Trophoblast cell (in vitro differentiated cells and primary cell): ENCODE data around the gene TMEM209.
A peak's percentile ranks its signal among the peaks of the same experiment; 100 is the strongest.

Source experiments
- DNase-seq, 2 donors: peaks; one replicate each; pipeline ENCODE4 v3.0.0-alpha.2; 2016
- H2AFZ ChIP-seq: 2 replicates; pipeline ENCODE4 v1.6.1; 2013; ENCODE audit warnings: low read length, moderate library complexity, mild to moderate bottlenecking; ENCODE audit not compliant: insufficient read depth, poor library complexity
- H2AK5ac ChIP-seq: 2 replicates; pipeline ENCODE4 v1.6.1; 2013; ENCODE audit warnings: mild to moderate bottlenecking, low read length
- H2BK120ac ChIP-seq: 2 replicates; pipeline ENCODE4 v1.6.1; 2013; ENCODE audit warnings: low read length, mild to moderate bottlenecking, moderate library complexity; ENCODE audit not compliant: insufficient read depth, poor library complexity
- H2BK12ac ChIP-seq: 2 replicates; pipeline ENCODE4 v1.6.1; 2013; ENCODE audit warnings: mild to moderate bottlenecking, low read length, moderate library complexity
- H2BK5ac ChIP-seq: 2 replicates; pipeline ENCODE4 v1.6.1; 2013; ENCODE audit warnings: low read length, low read depth, moderate library complexity, mild to moderate bottlenecking; ENCODE audit not compliant: poor library complexity
- H3K14ac ChIP-seq: 2 replicates; pipeline ENCODE4 v1.6.1; 2013; ENCODE audit warnings: mild to moderate bottlenecking, low read length
- H3K18ac ChIP-seq: 2 replicates; pipeline ENCODE4 v1.6.1; 2013; ENCODE audit warnings: mild to moderate bottlenecking, low read length
- H3K23ac ChIP-seq: 2 replicates; pipeline ENCODE4 v1.6.1; 2013; ENCODE audit warnings: low read length
- H3K27ac ChIP-seq: 2 replicates; pipeline ENCODE4 v1.5.1; 2013; ENCODE audit warnings: low read depth, mild to moderate bottlenecking, inconsistent platforms, low read length, moderate library complexity
- H3K27me3 ChIP-seq: 2 replicates; pipeline ENCODE4 v1.6.1; 2013; ENCODE audit warnings: inconsistent platforms, mild to moderate bottlenecking, low read length, moderate library complexity; ENCODE audit not compliant: insufficient read depth
- H3K36me3 ChIP-seq, 2 experiments: 1 replicate in 1 of 2; 2 replicates in 1 of 2; pipeline ENCODE4 v1.6.1; 2013; ENCODE audit warnings: low read length in 2 of 2, mild to moderate bottlenecking in 2 of 2, moderate library complexity in 1 of 2; ENCODE audit not compliant: insufficient read depth in 2 of 2, control insufficient read depth in 1 of 2
- H3K4ac ChIP-seq: 2 replicates; pipeline ENCODE4 v1.6.1; 2013; ENCODE audit warnings: low read depth, mild to moderate bottlenecking, low read length, moderate library complexity
- H3K4me1 ChIP-seq, 2 experiments: 1 replicate in 1 of 2; 2 replicates in 1 of 2; pipeline ENCODE4 v1.6.1; 2013; ENCODE audit warnings: low read length in 2 of 2, mild to moderate bottlenecking in 2 of 2, moderate library complexity in 1 of 2; ENCODE audit not compliant: insufficient read depth in 2 of 2, control insufficient read depth in 1 of 2
- H3K4me2 ChIP-seq: 2 replicates; pipeline ENCODE4 v1.6.1; 2013; ENCODE audit warnings: inconsistent platforms, mild to moderate bottlenecking, low read length, moderate library complexity
- H3K4me3 ChIP-seq: 2 replicates; pipeline ENCODE4 v1.5.1; 2013; ENCODE audit warnings: mild to moderate bottlenecking, low read depth, low read length, inconsistent platforms
- H3K79me1 ChIP-seq: one replicate; pipeline ENCODE4 v1.6.1; 2013; ENCODE audit warnings: low read length
- H3K79me2 ChIP-seq: 2 replicates; pipeline ENCODE4 v1.6.1; 2013; ENCODE audit warnings: low read length, mild to moderate bottlenecking; ENCODE audit not compliant: control insufficient read depth, insufficient read depth, poor library complexity
- H3K9ac ChIP-seq: 2 replicates; pipeline ENCODE4 v1.6.1; 2013; ENCODE audit warnings: mild to moderate bottlenecking, low read length
- H3K9me3 ChIP-seq: 2 replicates; pipeline ENCODE4 v1.6.1; 2013; ENCODE audit warnings: low read depth, mild to moderate bottlenecking, control low read depth, inconsistent platforms, low read length; ENCODE audit not compliant: insufficient read depth
- H4K12ac ChIP-seq: 2 replicates; pipeline ENCODE4 v1.6.1; 2013; ENCODE audit warnings: low read depth, mild to moderate bottlenecking, low read length, moderate library complexity
- H4K8ac ChIP-seq: 2 replicates; pipeline ENCODE4 v1.6.1; 2013; ENCODE audit warnings: low read depth, mild to moderate bottlenecking, low read length, moderate library complexity
- H4K91ac ChIP-seq: one replicate; pipeline ENCODE4 v1.6.1; 2013; ENCODE audit warnings: low read depth, mild to moderate bottlenecking, low read length, moderate library complexity
- WGBS: extraction: QIAGEN DNeasy Blood & Tissue Kit; methylation state at CpG from one replicate; pipeline ENCODE4 v1.1.7; 2013; ENCODE audit warnings: missing lambda C conversion rate; ENCODE audit not compliant: insufficient read length, insufficient coverage; ENCODE audit errors: extremely low coverage; 5-methylcytosine and 5-hydroxymethylcytosine counted together

TMEM209 gene

GRCh38 chr7:130144312-130145171, 60.7 kb downstream of the TMEM209 start:
- Histone ChIP-seq H3K18ac (no peak overlapping the region), H2BK5ac (no peak overlapping the region), H3K27me3 (no peaks in the 10 kb centered on the region), H3K4me3 (no peak overlapping the region), H3K9ac (no peak overlapping the region), H4K91ac (no peak overlapping the region), H3K79me2 (peaks cover 2% of the 10 kb centered on the region), H3K4me2 (no peak overlapping the region), H3K27ac (no peak overlapping the region), H3K36me3 (peaks cover 3 to 5% of the 10 kb centered on the region in 2 experiments), H2BK120ac (no peak overlapping the region), H3K9me3 (no peaks in the 10 kb centered on the region), H2AFZ (no peak overlapping the region), H2BK12ac (no peak overlapping the region), H3K23ac (no peak overlapping the region), H4K12ac (no peak overlapping the region), H4K8ac (no peak overlapping the region), H3K4ac (no peak overlapping the region), H3K14ac (no peak overlapping the region), H3K4me1 (peaks cover 13 to 22% of the 10 kb centered on the region in 2 experiments), H3K79me1 (peaks cover 9% of the 10 kb centered on the region), H2AK5ac (no peak overlapping the region)
- peak; percentile 8 to 73 for DNase-seq
- WGBS: no CpG with 5 or more reads among the region's 14 CpGs

DNA sequence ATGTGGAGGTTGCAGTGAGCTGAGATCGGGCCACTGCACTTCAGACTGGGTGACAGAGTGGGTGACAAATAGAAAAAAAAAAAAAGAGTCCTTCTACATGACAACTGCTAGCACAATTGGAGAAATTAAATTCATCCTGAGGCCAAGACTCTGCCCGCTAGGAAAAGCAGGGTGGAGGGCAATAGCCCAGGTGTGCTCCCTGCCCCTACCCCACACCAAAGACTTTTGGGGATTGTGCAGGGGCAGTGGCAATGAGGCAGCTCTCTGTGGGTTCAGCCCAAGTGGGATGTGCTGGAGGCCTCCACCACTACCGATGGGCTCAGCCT, 61.3 kb downstream of the TMEM209 start:
- H3K79me2 ChIP-seq: peaks cover 2% of the 10 kb centered on the region
- no peak overlapping the region for H3K4me3 ChIP-seq
- no peak overlapping the region for H3K18ac ChIP-seq
- H4K8ac ChIP-seq: no peak overlapping the region
- H3K14ac ChIP-seq: no peak overlapping the region
- H3K27me3 ChIP-seq: no peaks in the 10 kb centered on the region
- H3K27ac ChIP-seq: no peak overlapping the region
- no peak overlapping the region for H2BK120ac ChIP-seq
- DNase-seq: no peak
- no peak overlapping the region for H2BK5ac ChIP-seq
- H4K91ac ChIP-seq: no peak overlapping the region
- no peaks in the 10 kb centered on the region for H3K9me3 ChIP-seq
- peaks cover 13 to 22% of the 10 kb centered on the region in 2 experiments for H3K4me1 ChIP-seq
- no peak overlapping the region for H3K4ac ChIP-seq
- H3K9ac ChIP-seq: no peak overlapping the region
- no peak overlapping the region for H4K12ac ChIP-seq
- no peak overlapping the region for H2AK5ac ChIP-seq
- H3K23ac ChIP-seq: no peak overlapping the region
- no CpG with 5 or more reads among the region's 3 CpGs for whole genome bisulfite sequencing
- no peak overlapping the region for H3K4me2 ChIP-seq
- peaks cover 6 to 7% of the 10 kb centered on the region in 2 experiments for H3K36me3 ChIP-seq
- H2BK12ac ChIP-seq: no peak overlapping the region
- H3K79me1 ChIP-seq: peaks cover 9% of the 10 kb centered on the region
- no peak overlapping the region for H2AFZ ChIP-seq

DNA sequence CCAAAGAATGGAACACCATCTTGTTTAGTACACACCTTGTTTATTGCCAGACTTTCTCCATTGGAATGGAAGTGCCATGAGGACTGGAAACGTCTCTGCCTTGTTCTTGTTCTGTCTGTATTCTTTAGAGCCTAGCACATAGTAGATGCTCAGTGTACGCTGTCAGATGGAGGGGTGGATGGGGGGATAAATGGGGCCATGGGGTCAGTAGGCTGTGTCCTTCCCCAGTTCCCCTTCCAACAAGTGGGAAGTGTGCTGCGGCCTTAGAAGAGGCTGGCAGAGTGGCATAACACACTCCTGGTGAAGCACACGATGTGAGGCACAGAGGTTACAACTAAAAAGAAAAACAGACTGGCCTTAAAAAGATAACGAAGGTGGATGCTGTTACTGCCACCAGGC, 61.9 kb downstream of the TMEM209 start:
- Histone ChIP-seq H3K23ac (no peak overlapping the region), H3K79me2 (peaks cover 2% of the 10 kb centered on the region), H3K18ac (no peak overlapping the region), H3K4ac (no peak overlapping the region), H3K4me3 (no peak overlapping the region), H3K79me1 (peaks cover 9% of the 10 kb centered on the region), H3K36me3 (peaks cover 6 to 7% of the 10 kb centered on the region in 2 experiments), H2BK120ac (no peak overlapping the region), H2BK5ac (no peak overlapping the region), H4K91ac (no peak overlapping the region), H3K9ac (no peak overlapping the region), H3K4me2 (no peak overlapping the region), H3K4me1 (peaks cover 13 to 22% of the 10 kb centered on the region in 2 experiments), H2BK12ac (no peak overlapping the region), H3K27ac (no peak overlapping the region), H3K27me3 (no peaks in the 10 kb centered on the region), H3K14ac (no peak overlapping the region), H2AFZ (no peak overlapping the region), H4K8ac (no peak overlapping the region), H4K12ac (no peak overlapping the region), H2AK5ac (no peak overlapping the region), H3K9me3 (no peaks in the 10 kb centered on the region)
- DNase-seq: no peak
- WGBS: no CpG with 5 or more reads among the region's 5 CpGs

DNA sequence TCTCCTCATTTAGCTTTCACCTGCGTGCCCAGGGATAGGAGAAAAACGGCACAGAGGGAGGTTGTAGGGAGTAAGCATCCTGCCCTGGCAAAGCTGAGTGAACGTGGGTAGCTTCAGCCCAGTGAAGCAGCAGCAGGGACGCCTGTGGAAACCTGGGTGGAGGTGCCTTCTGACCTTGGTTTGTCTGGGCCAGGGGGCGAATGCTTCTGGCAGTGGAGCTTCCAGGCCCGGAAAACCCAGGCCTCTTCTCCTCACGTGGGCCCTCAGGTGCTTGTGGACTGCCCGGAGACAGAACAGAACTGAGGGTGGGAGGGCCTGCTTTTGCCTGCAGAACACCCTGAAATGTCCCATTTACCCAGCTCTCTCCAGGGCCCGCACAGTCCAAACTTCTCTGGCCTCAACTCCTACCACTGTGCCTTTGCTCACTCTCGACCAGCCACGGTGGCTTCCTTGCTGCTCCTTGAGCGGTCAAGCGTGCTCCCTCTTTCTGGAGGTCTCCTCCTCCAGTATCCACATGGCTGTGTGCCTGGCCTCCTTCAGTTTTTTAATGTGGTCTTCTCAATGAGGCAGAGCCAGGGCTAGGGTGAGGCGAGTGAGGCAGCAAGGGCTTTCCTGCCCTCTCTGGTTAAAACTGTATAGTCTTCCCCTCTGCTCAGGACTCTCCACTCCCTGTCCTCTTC, 62.4 kb downstream of the TMEM209 start:
- Histone ChIP-seq H2AFZ (no peak overlapping the region), H4K12ac (no peak overlapping the region), H3K4me1 (peaks cover 13 to 22% of the 10 kb centered on the region in 2 experiments), H2AK5ac (no peak overlapping the region), H3K79me2 (peaks cover 2% of the 10 kb centered on the region), H2BK120ac (peak overlapping the region; percentile 5), H2BK12ac (no peak overlapping the region), H3K4ac (no peak overlapping the region), H3K9me3 (no peaks in the 10 kb centered on the region), H4K8ac (no peak overlapping the region), H3K27ac (no peak overlapping the region), H3K36me3 (peaks cover 6 to 7% of the 10 kb centered on the region in 2 experiments), H3K79me1 (peaks cover 9% of the 10 kb centered on the region), H3K27me3 (no peaks in the 10 kb centered on the region), H3K9ac (no peak overlapping the region), H3K23ac (no peak overlapping the region), H2BK5ac (no peak overlapping the region), H3K4me2 (no peak overlapping the region), H3K14ac (no peak overlapping the region), H4K91ac (no peak overlapping the region), H3K18ac (no peak overlapping the region), H3K4me3 (no peak overlapping the region)
- no peak for DNase-seq
- WGBS: no CpG with 5 or more reads among the region's 14 CpGs
